Activated naive CD4-positive, alpha-beta T cell treated with Interleukin-2 at 50 U/mL for 16 hours (primary cell): ENCODE measurements around the gene NLGN1.
"Not testable (repeated sequence)": the region's sequence is repeated elsewhere in the genome, so short reads cannot be mapped to it uniquely, and the experiment has no call there.

ENCODE experiments used
- DNase-seq: peaks from one replicate; pipeline ENCODE4 v3.0.0-alpha.2; 2020

Gene NLGN1

DNA sequence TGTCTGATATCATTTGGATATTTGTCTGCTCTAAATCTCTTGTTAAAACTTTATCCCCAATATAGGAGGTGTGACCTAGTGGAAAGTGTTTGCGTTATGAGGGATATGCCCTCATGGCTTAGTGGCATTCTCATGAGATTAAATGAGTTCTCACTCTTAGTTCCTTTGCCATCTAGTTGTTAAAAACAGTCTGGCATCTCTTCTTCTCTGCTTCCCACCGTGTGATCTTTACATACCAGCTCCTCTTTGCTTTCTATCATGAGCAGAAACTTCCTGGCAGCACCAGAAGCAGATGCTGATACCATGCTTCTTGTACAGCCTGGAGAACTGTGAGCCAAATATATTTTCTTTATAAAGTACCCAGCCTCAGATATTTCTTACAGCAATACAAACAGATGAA lies 33.0 kb downstream of the NLGN1 start:
- DNase-seq: no peak

DNA sequence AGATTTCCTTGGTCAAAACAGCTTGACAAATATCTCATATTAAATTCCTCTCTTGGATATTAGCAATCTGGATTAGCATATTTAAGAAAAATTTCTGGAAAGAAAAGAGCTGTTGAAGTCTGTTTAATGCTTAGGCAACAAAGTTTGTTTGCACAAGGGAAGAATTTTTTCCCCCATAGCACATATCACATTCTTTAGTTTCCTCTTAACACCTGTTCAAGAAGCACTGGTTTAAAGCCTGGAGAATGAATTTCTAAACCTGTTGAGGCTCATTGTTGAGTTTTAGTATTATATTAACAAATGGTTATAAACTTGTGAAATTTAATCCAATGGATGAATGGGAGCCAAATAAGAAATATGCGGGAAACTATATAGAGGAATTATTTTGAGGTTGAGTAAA lies 41.5 kb downstream of the NLGN1 start:
- DNase-seq: no peak

DNA sequence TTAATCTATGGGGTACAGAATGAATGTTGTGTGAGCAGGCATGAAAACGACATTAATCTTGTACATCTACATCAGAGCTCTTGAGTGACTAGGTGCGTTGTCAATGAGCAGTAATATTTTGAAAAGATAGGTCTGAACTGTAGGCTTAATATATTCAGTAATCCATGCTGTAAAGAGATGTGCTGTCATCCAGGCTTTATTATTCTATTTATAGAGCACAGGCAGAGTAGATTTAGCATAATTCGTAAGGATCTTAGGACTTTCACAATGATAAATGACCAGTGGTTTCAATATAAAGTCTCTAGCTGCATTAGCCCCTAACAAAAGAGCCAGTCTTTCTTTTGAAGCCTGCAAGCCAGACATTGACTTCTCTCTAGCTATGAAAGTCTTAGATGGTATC lies 43.0 kb downstream of the NLGN1 start:
- no peak for DNase-seq

DNA sequence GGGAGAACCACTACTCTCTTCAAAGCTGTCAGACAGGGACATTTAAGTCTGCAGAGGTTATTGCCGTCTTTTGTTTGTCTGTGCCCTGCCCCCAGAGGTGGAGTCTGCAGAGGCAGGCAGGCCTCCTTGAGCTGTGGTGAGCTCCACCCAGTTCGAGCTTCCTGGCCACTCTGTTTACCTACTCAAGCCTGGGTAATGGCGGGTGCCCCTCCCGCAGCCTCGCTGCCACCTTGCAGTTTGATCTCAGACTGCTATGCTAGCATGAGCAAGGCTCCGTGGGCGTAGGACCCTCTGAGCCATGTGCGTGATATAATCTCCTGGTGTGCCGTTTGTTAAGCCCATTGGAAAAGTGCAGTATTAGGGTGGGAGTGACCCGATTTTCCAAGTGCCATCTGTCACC lies 54.0 kb downstream of the NLGN1 start:
- DNase-seq: not testable (repeated sequence)

DNA sequence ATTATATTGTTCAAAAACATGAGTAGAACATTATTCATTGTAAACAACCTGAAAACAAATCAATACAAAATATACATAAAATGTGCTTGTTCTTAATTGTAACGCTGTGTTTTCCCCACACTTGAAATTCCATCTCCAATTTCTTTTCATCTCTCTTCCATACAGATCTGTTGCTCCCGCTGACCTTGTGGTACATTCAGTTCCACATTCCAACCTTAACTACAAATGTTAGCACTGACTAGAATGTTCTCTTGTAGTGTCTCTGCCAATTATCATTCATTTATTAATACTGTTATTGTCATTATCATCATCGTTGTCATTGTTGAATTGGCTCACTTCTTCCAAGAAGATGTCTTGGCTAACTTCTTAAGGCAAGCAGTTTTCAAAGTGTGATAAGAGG lies 65.7 kb downstream of the NLGN1 start:
- DNase-seq: no peak

DNA sequence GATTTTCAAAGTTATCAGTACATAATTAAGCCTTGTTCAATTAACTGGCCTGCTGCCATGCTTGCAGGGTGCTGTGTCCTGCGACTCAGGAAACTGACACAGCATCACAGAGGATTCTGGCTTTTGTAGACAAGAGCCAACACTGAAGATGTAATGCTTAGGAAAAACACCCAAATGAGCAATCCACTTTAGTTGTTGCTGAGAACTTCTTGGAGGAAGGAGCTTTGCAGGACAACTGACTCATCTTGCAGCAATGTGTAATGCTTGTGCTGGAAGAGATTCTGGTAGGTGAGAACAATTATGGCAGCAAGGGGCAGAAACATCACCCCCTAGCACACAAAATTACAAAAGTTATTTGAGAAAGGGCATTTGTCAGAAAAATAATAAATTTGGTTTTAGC lies 67.6 kb downstream of the NLGN1 start:
- no peak for DNase-seq

DNA sequence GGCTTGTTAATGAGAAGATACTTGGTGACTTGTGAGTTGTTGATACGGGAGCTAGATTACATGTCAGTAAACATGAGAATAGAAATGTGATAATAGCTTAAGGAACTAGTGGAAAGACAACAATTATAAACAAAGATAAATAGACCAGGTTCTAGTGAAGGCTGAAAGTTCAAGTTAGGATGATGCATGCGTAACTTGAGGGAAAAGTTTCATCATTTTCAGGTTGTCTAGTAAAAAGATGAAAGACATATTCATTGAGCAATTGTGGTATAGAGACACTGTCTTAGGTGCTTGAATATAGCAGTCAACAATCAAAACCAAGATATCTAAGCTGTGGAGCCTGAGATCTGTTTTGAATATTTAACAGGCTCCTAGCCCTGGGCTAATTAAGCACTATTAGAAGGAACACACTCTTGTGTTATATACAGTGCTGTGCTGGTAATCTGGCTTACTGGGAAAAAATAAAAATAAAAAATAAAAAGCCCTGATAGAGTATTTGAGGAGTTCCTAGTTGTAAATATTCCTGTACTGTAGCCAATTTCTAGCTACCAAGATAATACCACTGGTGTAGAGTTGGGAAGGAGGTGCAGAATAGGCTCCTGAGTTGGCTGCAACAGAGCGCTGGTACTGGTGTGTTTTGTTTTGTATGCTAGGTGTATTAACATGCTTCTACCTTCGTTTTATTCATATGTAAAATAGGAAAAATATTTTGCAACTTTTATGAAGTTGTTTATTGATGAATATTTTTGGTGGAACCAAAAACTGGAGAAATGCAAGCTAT lies 68.5 kb downstream of the NLGN1 start:
- DNase-seq: no peak

DNA sequence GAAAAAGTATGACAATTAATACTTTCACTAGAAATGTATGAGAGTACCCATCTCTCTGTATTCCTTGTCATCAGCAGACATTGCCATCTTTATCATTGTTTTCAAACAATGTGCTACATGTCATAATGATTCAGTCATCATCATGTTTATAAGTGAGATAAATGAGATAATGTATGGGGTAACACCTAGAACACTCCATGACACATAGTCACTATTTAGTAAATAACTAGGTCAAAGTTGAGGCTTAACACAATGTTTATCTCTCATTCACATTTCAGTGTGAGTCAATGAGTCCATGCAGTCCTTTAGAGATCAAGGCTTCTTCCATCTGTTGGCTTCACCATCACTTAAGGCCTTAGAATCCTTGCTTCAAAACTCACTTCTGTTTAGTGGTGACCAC lies 70.0 kb downstream of the NLGN1 start:
- DNase-seq: no peak

DNA sequence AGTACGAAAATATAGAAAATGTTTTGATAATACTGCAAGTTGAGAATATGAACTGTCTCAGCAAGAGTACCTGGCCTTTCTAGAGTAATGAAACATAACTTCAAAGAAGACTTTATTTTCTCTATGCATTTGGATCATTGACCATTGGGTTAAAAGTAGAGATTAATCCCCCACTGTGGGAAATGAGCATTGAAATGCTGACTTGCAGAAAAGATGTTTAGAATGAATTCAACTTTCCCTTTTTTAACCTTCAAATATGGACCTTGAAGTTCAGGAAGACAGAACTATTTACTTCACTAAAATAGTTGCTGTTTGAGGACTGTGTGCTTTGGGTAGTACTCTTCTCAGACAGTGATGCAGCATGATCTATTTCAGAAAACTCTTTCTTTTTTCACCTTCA lies 75.7 kb downstream of the NLGN1 start:
- DNase-seq: no peak

DNA sequence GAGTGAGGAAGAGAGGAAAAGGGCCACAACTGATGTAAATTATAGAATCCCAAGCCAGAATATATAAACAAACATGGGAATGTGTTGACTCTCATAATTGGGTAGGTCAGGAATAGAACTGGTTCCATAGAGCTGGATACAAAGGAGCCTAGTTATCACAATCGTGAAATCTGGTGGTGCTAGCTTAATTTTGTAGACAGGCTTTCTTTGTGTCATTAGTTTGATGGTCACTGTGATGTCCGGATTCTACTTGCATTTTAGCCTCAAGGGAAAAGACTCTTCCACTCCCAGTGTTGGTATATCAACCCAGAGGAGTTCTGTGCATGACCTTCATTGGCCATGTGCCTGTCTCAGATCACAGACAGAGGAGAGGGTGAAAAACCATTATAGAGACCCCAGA lies 81.8 kb downstream of the NLGN1 start:
- DNase-seq: no peak

DNA sequence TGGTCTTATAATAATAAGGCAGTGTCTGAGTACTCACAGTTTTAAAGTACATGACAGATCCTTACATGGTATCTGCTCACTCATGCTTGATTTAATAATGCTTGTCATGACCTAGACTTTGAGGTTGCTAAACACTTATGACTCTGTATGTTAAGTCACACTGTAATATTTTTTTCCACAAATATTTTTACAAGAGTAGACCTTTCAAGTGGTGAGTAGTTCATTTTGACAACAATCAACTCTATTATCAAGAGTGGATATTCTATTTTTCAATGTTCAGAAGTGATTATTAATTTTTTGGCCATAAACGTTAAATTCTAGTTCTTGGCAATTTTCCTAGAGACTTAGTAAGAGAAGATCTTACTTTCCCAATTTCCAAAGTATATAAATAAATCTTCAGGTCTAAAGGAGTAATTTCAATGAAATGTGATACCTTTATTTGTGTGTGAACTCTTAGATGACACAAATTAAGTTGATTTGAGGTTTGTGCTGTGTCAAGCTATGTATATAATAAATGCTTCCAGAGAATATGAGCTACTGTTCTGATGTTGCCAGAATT lies 104.5 kb downstream of the NLGN1 start:
- DNase-seq: no peak

DNA sequence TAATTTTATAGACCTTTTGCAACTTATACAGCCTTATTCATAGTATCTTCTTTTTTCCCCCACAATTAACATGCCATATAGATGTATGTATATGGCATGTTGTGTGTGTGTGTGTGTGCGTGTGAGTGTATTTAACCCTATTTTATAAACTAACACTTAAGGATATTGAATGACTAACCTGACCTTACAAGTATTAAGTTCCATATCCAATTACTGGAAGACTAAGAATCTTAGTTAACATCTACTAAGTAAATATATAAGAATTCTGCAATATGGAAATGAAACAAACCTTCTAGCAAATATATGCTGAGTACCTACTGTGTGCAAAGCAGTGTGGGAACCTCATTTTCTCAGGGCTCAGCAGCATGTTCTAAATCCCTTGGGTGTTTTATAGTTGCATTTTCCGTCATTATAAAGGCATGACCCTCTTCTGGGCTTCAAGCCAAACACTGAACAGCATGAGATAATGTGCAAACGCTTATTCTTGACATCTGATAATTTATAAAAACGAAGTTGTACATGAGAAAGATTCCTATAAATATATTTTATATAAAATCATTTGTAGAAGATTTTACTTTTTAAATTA lies 105.5 kb downstream of the NLGN1 start:
- DNase-seq: no peak

DNA sequence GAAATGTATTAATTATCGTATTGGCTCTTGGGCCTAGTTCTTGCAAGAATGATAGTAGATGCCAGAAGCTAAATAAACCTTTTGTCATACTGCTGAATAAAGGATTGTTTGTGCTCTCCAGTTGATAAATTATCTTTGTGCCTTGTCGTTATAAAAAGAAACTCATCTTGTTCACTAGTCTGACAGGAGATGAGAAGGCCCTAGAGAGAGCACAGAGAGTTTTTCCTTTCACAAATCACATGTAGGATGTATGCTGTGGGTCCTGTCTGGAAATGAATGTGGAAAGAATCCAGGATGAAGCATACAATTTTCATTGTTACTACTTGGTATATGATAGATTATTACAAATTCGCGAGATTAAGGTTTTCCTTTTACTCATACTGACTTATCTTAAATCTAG lies 113.0 kb downstream of the NLGN1 start:
- DNase-seq: no peak

DNA sequence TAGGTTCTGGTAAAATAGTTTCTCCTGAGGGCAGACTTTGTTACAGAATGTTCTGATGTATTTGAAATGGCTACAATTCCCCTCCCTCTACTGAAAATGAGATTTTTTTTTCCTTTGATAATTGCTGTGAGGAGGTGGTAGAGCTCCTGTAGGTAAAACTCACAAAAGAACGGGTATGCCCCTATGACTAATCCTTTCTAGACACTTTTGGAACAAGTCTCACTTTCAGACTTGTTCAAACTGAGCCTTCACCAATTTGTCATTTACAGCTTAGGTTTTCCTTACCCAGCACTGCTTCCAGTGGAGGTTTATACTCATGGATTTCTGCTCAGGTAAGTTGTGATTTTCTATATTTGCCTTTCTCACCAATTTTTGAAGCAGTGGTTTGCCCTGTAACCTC lies 115.6 kb downstream of the NLGN1 start:
- no peak for DNase-seq

DNA sequence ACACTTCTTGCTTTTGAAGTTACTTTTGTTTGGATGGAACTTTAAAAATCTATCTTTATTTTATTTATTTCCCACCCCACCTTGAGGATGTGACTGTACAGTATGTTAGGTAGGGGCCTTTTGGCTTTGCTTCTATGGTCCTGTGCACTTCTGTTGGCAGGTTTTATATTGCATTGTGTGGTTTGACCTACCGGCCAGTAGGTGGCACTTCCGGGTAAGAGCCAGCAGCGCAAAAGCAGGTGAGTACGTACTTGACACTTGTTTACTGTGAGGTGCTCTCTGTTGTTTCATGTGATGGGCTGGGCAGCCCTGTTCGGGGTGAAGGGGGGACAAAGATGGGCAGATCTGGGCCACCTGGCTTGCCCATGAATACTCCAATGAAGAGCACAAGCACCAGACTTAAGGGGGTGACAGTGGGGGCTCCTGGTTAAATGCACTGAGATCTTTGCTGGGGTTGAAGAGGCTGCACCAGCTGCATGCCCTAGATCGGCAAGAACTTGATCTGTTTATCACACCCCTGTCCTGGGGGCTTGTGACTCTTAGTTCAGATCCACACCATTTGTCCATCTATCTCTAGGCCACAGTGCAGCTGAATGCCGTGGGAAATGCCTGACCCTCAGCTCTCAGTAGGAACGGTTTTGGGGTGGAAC lies 131.6 kb downstream of the NLGN1 start:
- no peak for DNase-seq

DNA sequence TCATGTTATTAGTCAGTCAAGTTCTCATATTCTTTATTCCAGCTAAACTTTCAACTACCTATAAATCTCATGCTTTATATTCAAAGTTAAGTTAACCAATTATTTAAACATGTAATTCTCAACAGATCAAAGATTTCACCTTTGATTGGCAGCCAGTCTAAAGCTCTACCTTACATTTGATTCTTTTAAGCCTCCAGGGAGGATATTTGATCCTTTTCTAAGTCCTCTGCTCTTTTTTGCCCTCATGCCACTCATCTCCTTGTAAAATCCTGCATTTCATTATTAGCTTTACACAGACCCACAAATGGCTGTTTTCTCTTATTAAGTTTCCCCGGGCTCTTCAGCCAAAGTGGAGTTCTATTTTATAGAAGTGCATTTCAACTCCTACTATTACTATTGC lies 134.1 kb downstream of the NLGN1 start:
- DNase-seq: no peak

DNA sequence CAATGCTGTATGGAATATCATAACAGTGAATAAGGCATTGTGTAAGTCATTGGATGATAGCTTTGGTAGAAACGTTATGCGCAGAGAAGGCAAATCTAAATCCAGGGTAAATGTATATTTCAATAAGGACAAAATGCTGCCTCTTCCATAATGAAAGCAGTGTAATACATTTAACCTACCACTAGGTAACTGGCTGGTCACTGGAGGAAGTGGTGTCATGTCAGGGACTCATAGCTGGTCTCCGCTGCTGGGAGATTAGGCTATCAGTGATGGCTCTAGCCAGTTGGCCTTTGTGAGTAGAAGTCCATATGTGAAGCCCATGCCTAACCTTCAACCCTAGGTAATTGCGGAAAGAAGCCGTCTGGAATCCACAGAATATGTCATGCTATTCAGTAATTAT lies 140.9 kb downstream of the NLGN1 start:
- no peak for DNase-seq

DNA sequence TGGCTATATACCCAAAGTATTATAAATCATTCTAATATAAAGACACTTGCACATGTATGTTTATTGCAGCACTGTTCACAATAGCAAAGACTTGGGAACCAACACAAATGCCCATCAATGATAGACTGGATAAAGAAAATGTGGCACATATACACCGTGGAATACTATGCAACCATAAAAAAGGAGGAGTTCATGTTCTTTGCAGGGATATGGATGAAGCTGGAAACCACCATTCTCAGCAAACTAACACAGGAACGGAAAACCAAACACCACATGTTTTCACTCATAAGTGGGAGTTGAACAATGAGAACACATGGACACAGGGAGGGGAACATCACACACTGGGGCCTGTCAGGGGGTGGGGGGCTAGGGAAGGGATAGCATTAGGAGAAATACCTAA lies 148.0 kb downstream of the NLGN1 start:
- not testable (repeated sequence) for DNase-seq

DNA sequence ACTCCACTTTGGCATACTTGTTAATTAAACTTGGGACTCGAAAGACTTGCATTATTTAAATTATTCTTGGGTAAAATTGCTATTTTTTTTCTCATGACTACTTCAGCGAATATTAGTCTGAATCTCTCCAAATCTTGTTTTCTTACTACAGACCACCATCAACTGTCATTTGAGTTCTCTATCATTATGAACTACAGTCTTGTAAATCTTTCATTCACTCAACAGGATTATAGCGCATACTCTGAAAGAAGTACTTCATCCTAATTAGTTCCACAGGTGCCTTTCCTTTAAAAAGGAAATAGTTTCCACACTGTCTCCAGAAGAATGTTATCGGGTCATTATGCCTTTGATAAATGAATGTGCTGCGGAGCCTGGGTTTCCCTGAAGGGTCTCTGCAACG lies 149.5 kb downstream of the NLGN1 start:
- DNase-seq: no peak

DNA sequence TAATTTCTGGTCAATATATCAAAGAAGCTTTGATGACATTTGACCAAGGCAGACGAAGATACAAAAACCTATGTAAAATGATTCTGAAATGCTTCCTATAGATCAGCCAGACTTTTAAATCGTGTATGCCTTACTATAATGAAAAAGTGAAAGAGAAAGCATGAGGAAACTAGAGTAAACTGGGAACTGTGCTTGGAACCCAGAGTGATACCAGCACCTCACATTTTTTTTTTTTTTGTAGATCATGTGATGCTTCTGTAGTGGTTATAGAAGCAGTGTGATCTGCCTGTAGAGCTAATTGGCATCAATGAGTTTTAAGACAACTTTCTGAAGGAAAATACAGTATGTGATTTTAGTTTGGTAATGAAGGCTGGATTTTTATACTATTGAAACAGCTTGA lies 150.7 kb downstream of the NLGN1 start:
- no peak for DNase-seq

DNA sequence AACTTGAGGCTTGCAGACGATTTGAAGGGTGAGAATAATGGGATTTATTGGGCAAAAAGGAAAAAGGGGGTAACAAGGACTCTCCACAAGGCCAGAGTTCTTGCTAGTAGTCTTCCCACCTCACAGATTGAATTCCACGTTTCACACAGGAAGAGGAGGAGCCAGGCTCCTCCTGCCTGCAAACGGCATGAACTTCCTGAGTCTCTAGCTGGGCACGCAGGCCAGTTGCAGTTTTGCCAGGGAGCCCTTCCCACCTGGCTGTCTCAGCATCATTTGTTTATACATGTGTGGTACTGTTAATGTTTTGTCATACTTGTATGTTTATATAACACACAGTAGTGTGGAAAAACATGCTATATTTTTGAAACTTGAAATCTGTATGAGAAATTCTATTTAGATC lies 155.0 kb downstream of the NLGN1 start:
- no peak for DNase-seq

DNA sequence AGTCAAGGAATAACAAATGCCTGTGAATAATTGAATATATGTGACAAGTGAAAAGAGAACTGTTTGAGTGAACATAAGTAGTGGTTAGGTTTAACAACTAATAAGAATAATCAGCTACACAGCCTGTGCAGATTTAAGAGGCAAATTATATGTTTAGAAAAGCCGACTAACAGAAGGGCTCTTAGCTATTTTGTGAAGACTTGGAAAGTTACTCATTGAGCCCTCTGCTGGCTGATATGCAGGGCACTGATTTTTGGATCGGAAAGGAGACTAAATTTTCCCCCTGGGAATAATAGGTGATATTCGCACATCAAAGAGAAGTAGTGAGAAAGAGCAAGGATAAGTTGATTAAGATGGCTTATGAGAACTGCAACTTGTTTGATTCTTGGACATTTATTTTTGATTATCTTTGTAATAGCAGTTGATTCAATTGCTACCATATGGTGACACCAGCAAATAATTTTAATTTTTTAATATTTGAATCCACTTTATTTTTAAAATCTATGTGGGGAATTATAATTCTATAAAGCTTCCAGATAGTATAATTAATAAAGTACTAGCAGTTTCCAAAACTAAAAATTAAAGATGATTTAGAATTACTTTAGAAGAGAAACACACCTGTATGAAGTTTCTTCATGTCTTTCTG lies 156.2 kb downstream of the NLGN1 start:
- no peak for DNase-seq

DNA sequence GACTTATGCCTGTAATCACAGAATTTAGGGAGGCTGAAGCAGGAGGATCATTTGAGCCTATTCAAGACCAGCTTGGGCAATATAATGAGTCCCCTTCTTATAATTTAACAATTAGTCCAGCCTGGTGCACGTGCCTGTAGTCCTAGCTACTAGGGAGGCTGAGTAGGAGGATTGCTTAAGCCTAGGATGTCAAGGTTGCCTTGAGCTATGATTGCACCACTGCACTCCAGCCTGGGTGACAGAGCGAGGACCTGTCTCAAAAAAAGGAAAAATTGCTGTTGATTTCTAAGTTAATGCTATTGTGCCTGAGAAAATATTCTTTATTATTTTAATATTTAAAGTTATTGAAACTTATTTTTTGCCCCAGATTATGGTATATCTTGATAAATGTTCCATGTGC lies 159.0 kb downstream of the NLGN1 start:
- no peak for DNase-seq

DNA sequence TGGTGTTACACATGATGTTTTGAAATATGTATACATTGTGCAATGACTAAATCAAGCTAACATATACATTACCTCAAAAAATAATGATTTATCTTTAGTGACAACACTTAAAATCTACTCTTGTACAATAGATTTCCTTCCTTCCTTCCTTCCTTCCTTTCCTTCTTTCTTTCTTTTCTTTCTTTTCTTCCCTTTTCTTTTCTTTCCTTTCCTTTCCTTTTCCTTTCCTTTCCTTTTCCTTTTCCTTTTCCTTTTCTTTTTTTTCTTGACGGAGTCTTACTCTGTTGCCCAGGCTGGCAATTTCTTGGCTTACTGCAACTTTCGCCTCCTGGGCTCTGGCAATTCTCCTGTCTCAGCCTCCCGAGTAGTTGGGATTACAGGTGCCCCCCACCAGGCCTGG lies 170.5 kb downstream of the NLGN1 start:
- no peak for DNase-seq
